AG04450 (cell line): ENCODE results near the gene ZRANB3. TPM values are rescaled to one million over a fixed set of nuclear protein-coding genes. Genes with fewer than 3 reads are reported as not detected.

Experiments
- CTCF ChIA-PET: fragments of 300-600, 350-600 bp; formaldehyde crosslinking; extraction: SDS; loops from one replicate; lab custom pipeline; 2022; ENCODE audit warnings: antibody characterized with exemption, inconsistent platforms; lab: Charles Lee
- POLR2A ChIA-PET: fragments of 350-600 bp; formaldehyde crosslinking; extraction: SDS; loops from one replicate; lab custom pipeline; 2021; ENCODE audit warnings: antibody characterized with exemption, inconsistent platforms; lab: Yijun Ruan, JAX
- DNase-seq: peaks from one replicate; pipeline ENCODE4 v3.0.0-alpha.2; 2011; ENCODE audit warnings: low read depth, low spot score
- H3K27ac ChIP-seq: one replicate; pipeline ENCODE4 v1.5.1; 2012; ENCODE audit warnings: low read depth, low read length, control low read depth
- H3K27me3 ChIP-seq: one replicate; pipeline ENCODE4 v1.6.0; 2012; ENCODE audit warnings: low read length; ENCODE audit not compliant: control insufficient read depth, insufficient read depth
- H3K4me3 ChIP-seq: 2 replicates; pipeline ENCODE4 v1.5.1; 2011; ENCODE audit warnings: mild to moderate bottlenecking, low read depth, low read length, control low read depth
- H3K9me3 ChIP-seq: 2 replicates; pipeline ENCODE4 v1.5.1; 2012; ENCODE audit warnings: low read length; ENCODE audit not compliant: control insufficient read depth, insufficient read depth
- CTCF ChIP-seq: IDR thresholded peaks from 2 replicates; pipeline ENCODE4 v1.5.1; 2011; ENCODE audit warnings: low read depth, low read length, control low read depth, inconsistent platforms
- polyA plus RNA-seq: library from polyadenylated mRNA; depleted of rRNA; stranded (reverse); fragments of >200 nt; gene quantifications from 2 replicates; pipeline ENCODE4 v1.2.3, GENCODE V29; 2011

The ZRANB3 gene
- polyA plus RNA-seq, 1 experiment: 4.0 TPM

- no peak for DNase-seq
- H3K9me3 ChIP-seq: no peaks in the 10 kb centered on the region; the same call in 1 of the 2 replicates
- H3K27me3 ChIP-seq: no peaks in the 10 kb centered on the region
- ChIA-PET POLR2A (no interaction called here), CTCF (no interaction called here)
- no peak overlapping the region for H3K4me3 ChIP-seq
- H3K27ac ChIP-seq: no peak overlapping the region
- TF ChIP-seq CTCF: no peak
These were observed 431.1 kb downstream of the ZRANB3 start for GRCh38 chr2:135099802-135100483.

- DNase-seq: no peak
- H3K4me3 ChIP-seq: no peak overlapping the region
- CTCF ChIA-PET: no interaction called here
- H3K27ac ChIP-seq: no peak overlapping the region
- no peak for TF ChIP-seq CTCF
- H3K9me3 ChIP-seq: no peaks in the 10 kb centered on the region; the same call in 1 of the 2 replicates
- POLR2A ChIA-PET: no interaction called here
- H3K27me3 ChIP-seq: no peaks in the 10 kb centered on the region
These were observed 433.3 kb downstream of the ZRANB3 start for GRCh38 chr2:135097532-135098231.

GRCh38 chr2:135096665-135097446, 434.2 kb downstream of the ZRANB3 start:
- Histone ChIP-seq H3K4me3 (no peak overlapping the region), H3K9me3 (no peaks in the 10 kb centered on the region; the same call in 1 of the 2 replicates), H3K27ac (no peak overlapping the region), H3K27me3 (no peaks in the 10 kb centered on the region)
- TF ChIP-seq CTCF: no peak
- no peak for DNase-seq
- POLR2A ChIA-PET: no interaction called here
- CTCF ChIA-PET: no interaction called here

GRCh38 chr2:135095591-135095990, 435.4 kb downstream of the ZRANB3 start:
- no peak overlapping the region for H3K4me3 ChIP-seq
- no peak overlapping the region for H3K27ac ChIP-seq
- ChIA-PET POLR2A (no interaction called here), CTCF (interaction anchor here (1.5 kb wide), 1 partner anchor 92 kb away, joined by 4 read pairs; no protein-coding TSS in a partner anchor)
- no peak for TF ChIP-seq CTCF
- no peaks in the 10 kb centered on the region for H3K27me3 ChIP-seq
- no peaks in the 10 kb centered on the region; the same call in 1 of the 2 replicates for H3K9me3 ChIP-seq
- DNase-seq: no peak
